Activated T-cell treated with anti-CD3 and anti-CD28 coated beads for 48 hours (primary cell): Measurements from ENCODE around the gene ZYG11B.
"Not testable (repeated sequence)": the region's sequence is repeated elsewhere in the genome, so short reads cannot be mapped to it uniquely, and the experiment has no call there.

Experiments used
- DNase-seq: peaks from one replicate; pipeline ENCODE4 v3.0.0-alpha.2; 2020; ENCODE audit warnings: low read depth

Gene ZYG11B

DNA sequence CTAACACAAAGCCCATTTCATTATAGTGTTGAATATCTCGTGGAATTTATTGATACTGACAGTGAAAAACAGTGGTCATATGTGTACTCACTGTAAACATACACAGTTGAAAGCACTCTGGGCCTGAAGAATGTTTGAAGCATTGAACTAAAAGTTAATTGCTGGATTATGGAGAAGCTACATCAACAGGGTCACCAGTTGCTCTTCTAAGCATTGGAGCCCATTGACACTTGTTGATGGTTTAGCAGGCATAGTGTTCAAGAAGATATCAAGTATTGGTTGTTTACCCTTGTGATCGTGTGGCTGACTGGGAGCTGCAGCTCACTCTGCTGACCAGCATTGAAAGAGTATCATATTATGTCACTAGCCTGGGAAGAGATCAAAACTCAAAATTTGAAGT, 126.6 kb downstream of the ZYG11B start:
- DNase-seq, result no peak

DNA sequence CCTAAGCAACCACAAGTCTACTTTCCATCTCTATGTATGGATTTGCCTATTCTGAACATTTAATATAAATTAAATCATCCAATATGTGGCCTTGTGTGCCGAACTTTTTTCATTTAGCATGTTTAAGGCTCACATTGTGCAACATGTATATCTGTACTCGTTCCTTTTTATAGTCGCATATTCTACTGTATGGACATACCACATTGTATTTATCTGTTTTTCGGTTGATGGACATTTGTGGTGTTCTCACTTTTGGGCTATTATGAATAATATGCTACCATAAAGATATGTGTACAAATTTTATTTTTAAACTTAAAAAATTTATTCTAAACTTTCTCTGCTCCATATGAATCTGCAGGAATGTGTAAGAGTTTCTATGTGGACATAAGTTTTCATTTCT, 129.3 kb downstream of the ZYG11B start:
- no peak for DNase-seq

GRCh38 chr1:52856026-52856425, 129.8 kb downstream of the ZYG11B start:
- DNase-seq, result no peak

- DNase-seq, result no peak
Observed at GRCh38 chr1:52857443-52857842, 131.2 kb downstream of the ZYG11B start.

DNA sequence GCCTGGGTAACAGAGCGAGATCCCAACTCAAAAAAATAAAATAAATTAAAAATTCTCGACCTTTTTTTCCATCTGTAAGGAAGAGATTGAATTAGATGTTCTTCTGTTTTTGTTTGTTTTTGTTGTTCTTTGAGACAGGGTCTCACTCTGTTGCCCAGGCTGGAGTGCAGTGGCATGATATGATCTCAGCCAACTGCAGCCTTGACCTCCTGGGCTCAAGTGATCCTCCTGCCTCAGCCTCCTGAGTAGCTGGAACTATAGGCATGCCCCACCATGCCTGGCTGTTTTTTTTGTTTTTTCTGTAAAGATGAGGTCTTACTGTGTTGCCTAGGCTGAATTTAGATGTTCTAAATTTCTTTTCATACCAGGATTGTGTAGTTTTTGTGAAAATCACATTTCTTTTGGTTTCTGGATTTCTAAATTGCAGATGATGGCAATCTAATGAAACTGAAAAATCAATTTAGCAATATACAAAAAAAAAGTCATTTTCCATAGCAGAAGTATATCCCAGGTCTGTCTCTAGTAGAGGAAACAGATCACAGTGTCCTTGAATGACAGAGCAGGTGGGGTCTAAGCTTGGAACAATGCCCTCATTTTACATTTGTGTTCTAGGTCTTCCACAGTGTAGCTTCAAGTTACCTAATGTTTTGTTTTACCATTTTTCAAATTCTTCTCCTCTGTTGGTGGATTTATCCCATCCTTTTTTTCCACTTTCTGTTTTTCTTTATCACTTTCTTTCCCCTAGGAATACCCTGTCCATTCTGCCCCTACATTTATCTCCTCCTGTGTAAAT, 136.6 kb downstream of the ZYG11B start:
- DNase-seq, result no peak

- DNase-seq, result no peak
Observed at GRCh38 chr1:52867087-52867863, 141.0 kb downstream of the ZYG11B start.

DNA sequence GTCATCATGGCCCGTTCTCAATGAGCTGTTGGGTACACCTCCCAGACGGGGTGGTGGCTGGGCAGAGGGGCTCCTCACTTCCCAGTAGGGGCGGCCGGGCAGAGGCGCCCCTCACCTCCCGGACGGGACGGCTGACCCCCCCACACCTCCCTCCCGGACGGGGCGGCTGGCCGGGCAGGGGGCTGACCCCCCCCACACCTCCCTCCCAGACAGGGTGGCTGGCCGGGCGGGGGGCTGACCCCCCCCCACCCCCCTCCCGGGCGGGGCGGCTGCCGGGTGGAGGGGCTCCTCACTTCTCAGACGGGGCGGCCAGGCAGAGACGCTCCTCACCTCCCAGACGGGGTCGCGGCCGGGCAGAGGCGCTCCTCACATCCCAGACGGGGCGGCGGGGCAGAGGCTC, 143.5 kb downstream of the ZYG11B start:
- DNase-seq, result not testable (repeated sequence)

- no peak for DNase-seq
Observed at GRCh38 chr1:52876843-52877242, 150.6 kb downstream of the ZYG11B start.
